Liver (tissue), 3 donors: Measurements from ENCODE around the gene FRAS1.

Experiments used
- CTCF ChIP-seq: fragments of 150-350 bp; IDR thresholded peaks from 2 replicates; pipeline ENCODE4 v1.5.1; 2017; ENCODE audit warnings: improper control_type of control experiment, low read depth, low read length; ENCODE audit not compliant: missing input control
- JUND ChIP-seq, 2 donors: IDR thresholded peaks; 2 replicates each; pipeline ENCODE4 v1.6.1; 2016; ENCODE audit warnings: antibody characterized with exemption in 2 of 2
- REST ChIP-seq: IDR thresholded peaks from 2 replicates; pipeline ENCODE4 v1.6.1; 2016; ENCODE audit warnings: antibody characterized with exemption, mild to moderate bottlenecking
- donor health status: healthy.
- donor health status: healthy.

GRCh38 chr4:78331186-78331585, 274.1 kb downstream of the FRAS1 start:
- no peak for TF ChIP-seq JUND (IDR thresholded peaks at IDR 0.05)
- no peak for TF ChIP-seq CTCF
- TF ChIP-seq REST: no peak
